RWPE1 (cell line): ENCODE results near the gene BLACAT1.

Source experiments
- CTCF ChIA-PET: fragments of 350-600 bp; sonication (Branson Sonifier 250); formaldehyde crosslinking; extraction: SDS; loops from one replicate; lab custom pipeline; 2021; lab: Yijun Ruan, JAX
- POLR2A ChIA-PET: fragments of 400-600 bp; formaldehyde crosslinking; extraction: SDS; loops from one replicate; lab custom pipeline; 2020; ENCODE audit warnings: antibody characterized with exemption; ENCODE audit not compliant: low non-redundant PET; lab: Yijun Ruan, JAX
- DNase-seq: peaks from one replicate; pipeline ENCODE4 v3.0.0; 2012; ENCODE audit warnings: low spot score
- H3K27ac ChIP-seq: fragments of 450-650 bp; 2 replicates; pipeline ENCODE4 v1.5.1; 2017
- TF ChIP-seq, protein P1 (sequence below): fragments of 450-650 bp; conservative IDR thresholded peaks from 2 replicates; pipeline ENCODE4 v1.5.1; 2017; ENCODE audit warnings: low read depth, mild to moderate bottlenecking

BLACAT1 gene

DNA sequence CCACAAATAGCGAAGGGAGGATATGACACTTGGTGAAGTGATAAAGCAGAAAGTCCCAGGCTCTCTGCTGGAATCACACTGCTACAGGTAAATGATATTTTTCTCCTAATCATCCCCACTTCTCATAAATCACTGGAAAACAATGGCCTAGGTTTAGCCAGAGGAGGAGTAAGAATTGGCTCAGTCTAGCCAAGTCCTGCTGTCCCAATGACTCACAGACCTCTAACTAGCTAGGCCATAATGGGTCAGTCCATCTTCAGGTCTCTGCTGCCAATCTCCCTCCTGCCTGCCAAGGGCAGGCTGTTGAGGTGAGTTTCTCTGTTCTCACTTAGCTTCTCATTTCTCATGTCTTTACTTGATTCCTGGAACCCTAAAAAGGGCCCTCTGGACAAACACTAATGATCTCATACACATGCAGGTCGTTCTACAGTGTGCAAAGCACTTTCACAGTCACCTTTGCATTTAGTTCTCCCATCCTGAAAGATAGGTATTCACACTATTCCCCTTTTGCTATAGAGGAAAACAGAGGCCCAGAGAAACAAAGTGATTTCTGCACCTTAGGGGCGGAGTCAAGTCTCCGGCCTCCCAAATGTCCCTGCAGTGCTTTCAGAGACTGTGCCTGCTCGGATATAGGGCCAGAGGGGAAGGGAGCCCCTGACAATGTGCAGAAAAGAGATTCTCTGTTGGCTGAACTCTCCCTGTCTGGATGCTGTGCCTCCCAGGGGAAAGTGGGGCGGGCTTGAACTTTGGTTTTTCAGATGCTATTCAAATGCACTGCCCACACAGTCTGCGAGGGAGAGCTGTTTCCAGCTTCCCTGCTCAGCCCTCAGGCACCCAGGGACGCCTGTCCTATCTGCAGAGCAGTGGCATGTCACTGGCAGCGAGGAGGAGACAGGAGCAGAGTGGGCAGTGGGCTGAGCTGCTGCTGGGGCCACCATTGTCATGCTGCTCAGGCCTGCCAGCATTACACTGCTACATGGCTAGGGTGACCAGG, 44.7 kb upstream of the BLACAT1 start:
- POLR2A ChIA-PET, result no interaction called here
- H3K27ac ChIP-seq, result peak overlapping the region; percentile 70
- TF ChIP-seq, protein P1, sequence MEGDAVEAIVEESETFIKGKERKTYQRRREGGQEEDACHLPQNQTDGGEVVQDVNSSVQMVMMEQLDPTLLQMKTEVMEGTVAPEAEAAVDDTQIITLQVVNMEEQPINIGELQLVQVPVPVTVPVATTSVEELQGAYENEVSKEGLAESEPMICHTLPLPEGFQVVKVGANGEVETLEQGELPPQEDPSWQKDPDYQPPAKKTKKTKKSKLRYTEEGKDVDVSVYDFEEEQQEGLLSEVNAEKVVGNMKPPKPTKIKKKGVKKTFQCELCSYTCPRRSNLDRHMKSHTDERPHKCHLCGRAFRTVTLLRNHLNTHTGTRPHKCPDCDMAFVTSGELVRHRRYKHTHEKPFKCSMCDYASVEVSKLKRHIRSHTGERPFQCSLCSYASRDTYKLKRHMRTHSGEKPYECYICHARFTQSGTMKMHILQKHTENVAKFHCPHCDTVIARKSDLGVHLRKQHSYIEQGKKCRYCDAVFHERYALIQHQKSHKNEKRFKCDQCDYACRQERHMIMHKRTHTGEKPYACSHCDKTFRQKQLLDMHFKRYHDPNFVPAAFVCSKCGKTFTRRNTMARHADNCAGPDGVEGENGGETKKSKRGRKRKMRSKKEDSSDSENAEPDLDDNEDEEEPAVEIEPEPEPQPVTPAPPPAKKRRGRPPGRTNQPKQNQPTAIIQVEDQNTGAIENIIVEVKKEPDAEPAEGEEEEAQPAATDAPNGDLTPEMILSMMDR, result no peak
- peak; percentile 52 for DNase-seq
- CTCF ChIA-PET, result interaction anchor here (0.6 to 5.7 kb wide), 6 partner anchors 12 to 253 kb away, joined by 3 to 36 read pairs (median 3); no protein-coding TSS in a partner anchor

DNA sequence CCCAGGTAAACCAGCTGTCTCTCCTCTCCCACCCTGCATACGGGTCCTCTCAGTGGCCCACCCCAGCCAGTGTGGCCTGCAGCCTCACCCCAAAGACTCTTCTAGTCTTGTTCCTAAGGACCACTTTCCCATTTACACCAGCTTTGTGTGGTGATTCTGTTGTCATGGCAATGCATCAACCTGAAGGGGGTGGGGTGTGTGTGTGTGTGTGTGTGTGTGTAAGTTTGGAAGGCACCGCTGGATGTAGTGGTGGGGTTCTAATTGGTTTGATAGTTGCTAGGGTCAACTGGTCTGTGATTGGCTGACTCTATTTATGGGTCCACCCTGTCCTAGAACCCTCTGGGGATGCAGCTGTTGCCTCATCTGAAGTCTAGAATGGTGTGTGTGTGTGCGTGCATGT, 43.9 kb upstream of the BLACAT1 start:
- peak overlapping the region; percentile 70 for H3K27ac ChIP-seq
- CTCF ChIA-PET, result interaction anchor here (0.6 to 5.7 kb wide), 7 partner anchors 11 to 252 kb away, joined by 3 to 36 read pairs (median 3); no protein-coding TSS in a partner anchor
- TF ChIP-seq, protein P1, result no peak
- DNase-seq, result no peak
- POLR2A ChIA-PET, result no interaction called here

DNA sequence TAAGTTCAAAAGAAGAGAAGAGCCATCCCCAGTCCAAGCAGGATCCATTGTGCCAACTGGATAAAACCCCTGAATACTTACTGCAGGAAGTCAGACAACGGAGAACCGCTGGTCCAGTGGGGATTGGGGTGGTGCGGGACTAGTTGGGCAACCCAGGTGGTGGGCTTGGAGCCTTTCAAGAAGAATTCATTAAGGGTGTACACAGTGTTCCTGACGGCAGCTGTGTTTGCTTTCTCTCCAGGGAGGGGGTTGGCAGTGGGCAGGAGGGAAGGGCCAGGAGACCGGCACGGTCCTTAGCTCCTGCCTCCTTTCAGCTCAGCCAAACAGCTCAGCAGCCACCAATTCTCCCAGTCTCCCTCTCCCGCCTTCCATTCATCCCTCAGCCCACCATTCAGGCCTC, 41.5 kb upstream of the BLACAT1 start:
- H3K27ac ChIP-seq, result no peak overlapping the region
- TF ChIP-seq, protein P1, result no peak
- no peak for DNase-seq
- POLR2A ChIA-PET, result no interaction called here
- CTCF ChIA-PET, result interaction anchor here (3.4 to 5.7 kb wide), 2 partner anchors 12 to 27 kb away, joined by 14 to 36 read pairs; no protein-coding TSS in a partner anchor

DNA sequence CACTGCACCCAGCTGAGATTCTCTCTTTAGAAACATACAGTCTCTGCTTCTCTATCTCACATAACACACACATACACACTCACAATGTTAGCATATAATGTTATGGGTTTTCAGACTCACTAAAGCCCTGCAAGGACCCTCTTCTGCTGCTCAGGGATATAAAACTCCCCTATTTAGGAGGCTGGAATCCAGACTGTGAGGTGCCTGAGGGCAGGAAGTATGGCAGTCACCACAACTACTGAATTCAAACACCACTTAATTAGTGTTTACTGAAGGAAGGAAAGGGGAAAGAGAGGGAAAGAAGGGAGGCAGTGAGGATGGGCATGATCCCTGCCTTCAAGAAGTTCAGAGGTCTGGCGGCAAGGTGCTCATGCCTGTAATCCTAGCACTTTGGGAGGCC, 40.8 kb upstream of the BLACAT1 start:
- ChIA-PET POLR2A (no interaction called here), CTCF (interaction anchor here (0.6 to 3.4 kb wide), 3 partner anchors 11 to 27 kb away, joined by 3 to 22 read pairs (median 6); no protein-coding TSS in a partner anchor)
- no peak overlapping the region for H3K27ac ChIP-seq
- no peak for DNase-seq
- TF ChIP-seq, protein P1, result no peak

DNA sequence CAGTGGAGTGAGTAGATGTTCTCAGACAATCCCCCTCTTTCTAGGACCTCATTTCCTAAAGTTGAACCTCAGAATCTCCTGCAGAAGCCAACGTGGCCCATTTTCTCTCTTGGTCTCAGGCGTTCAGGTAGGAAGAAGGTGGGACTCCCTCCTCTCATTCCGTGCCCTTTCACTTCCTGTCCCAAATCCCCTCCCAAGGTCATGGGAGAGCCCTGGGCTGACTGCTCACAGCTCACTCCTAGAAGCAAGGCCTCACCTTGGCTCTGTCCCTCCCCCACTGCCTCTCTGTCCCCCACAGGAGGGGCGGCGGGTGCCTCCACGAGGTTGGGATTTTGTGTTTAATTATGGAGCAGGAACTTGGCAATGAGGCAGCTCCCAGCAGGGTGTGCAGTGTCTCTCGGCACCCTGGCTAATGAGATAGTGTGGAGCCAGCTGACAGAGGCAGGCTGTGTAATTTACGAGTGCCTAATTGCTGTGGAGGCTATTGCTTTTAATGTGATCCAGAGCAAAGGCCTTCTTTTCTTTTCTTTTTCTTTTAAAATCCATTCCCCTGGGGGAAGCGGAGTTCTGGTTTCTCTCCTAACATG, 39.5 kb upstream of the BLACAT1 start:
- ChIA-PET POLR2A (no interaction called here), CTCF (interaction anchor here (0.6 to 3.4 kb wide), 3 partner anchors 10 to 159 kb away, joined by 5 to 22 read pairs (median 6); no protein-coding TSS in a partner anchor)
- no peak for DNase-seq
- TF ChIP-seq, protein P1, result no peak
- H3K27ac ChIP-seq, result peak overlapping the region; percentile 32; the same call in 1 of the 2 replicates

DNA sequence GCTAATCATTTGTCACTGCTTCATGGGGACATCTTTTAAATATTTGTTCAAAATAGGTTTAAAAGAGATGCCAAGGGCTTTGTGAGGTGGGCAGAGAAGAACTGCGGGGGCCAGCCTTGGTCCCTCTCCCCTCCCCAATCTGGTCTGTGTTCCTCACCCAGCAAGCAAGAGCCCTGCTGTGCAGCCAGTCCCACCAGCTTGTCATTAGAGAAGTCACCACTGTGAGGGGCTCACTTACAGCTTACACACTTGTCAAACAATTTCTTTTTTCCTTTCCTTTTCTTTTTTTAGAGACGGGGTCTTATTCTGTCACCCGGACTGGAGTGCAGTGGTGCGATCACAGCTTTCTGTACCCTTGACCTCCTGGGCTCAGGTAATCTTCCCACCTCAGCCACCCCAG, 38.3 kb upstream of the BLACAT1 start:
- POLR2A ChIA-PET, result no interaction called here
- TF ChIP-seq, protein P1, result no peak
- CTCF ChIA-PET, result interaction anchor here (0.6 to 11.0 kb wide), 6 partner anchors 9 to 484 kb away, joined by 3 to 326 read pairs (median 5); no protein-coding TSS in a partner anchor
- no peak for DNase-seq
- peak overlapping the region; percentile 92 for H3K27ac ChIP-seq
